Thyroid gland (tissue), 4 donors: ENCODE measurements around the gene SERHL2.

Source experiments
- CTCF ChIP-seq, 6 experiments: fragments of 200-600 bp in 3 of 6; fragments of 450-650 bp in 3 of 6; sonication (generic) in 3 of 6; IDR thresholded peaks; one replicate each; pipeline ENCODE4 v1.5.1; 2016 to 2019; ENCODE audit warnings: antibody characterized with exemption in 6 of 6, mild to moderate bottlenecking in 2 of 6, inconsistent platforms in 1 of 6, moderate library complexity in 1 of 6
- POLR2A ChIP-seq, 2 donors: fragments of 450-650 bp; IDR thresholded peaks; one replicate each; pipeline ENCODE4 v1.6.1; 2017; ENCODE audit warnings: antibody characterized with exemption in 2 of 2, mild to moderate bottlenecking in 2 of 2, moderate library complexity in 1 of 2

DNA sequence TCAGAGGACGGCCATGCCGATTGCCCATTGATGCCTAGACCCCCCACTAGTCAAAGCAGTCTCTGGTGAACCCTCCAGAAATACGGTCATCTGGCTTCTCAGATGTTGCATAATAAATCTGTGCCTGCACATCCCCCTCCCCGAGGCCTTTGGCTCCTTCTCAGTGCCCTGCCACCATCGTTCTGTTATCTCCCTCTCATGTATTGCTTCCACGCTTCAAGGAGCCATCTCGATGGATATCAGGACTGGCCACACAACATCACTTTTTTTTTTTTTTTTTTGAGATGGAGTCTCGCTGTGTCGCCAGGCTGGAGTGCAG lies 32.6 kb upstream of the SERHL2 start:
- TF ChIP-seq POLR2A (IDR thresholded peaks at IDR 0.05) (no peak), CTCF (IDR thresholded peaks at IDR 0.05) (no peak)
